Activated T-cell treated with anti-CD3 and anti-CD28 coated beads for 24 hours (primary cell): ENCODE data around the gene PRKG1.
"Not testable (repeated sequence)": the region's sequence is repeated elsewhere in the genome, so short reads cannot be mapped to it uniquely, and the experiment has no call there.

ENCODE experiments used
- DNase-seq: peaks from one replicate; pipeline ENCODE4 v3.0.0-alpha.2; 2020; ENCODE audit warnings: low read depth

PRKG1 gene

DNA sequence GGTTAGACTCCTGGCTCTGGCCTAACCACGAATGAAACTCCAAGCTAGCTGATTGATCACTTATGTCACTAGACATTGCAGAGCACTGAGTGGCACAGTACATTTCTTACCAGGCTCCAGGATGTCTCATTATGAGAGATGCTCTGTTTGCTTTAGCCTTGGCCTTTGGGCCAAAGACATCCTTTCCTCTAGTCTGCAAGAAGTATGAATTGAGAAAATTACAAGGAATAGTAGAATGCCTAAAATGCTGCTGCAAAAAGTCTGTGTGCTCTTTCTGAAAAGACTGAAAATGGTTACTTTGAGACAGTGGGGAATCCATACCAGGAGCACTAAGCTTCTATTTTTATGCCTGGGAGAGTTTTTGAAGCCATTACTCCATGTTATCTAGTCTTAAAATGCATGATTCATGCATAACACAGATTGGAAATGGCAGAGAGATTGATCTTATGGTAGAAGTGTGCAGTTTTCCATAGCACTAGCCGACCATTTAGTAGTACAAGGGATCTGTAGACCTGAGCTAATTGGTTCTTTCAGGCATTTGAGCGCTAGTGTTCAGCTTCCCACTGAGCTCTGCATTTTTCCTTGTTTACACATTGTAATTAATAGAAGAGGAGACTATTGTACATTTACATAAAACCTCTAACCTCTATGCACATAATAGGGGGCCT, 303.8 kb downstream of the PRKG1 start:
- DNase-seq: no peak

DNA sequence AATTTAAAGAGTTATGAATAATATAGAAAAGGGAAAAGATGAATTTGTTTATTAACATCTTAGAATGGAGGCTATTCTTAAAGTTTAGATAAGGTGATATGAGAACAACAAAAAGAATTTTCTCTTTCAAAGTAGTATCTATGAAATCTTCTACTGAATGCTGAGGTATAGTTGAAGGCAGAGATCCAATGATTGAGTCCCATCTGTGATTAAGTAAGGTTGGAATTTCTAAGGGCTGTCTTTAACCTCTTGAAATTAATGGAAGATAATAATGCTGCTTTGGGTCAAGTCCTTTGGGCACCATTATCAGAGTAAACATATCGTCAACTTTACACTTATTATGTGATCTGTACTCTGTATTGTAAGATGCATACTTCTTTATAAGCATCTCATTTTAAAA, 307.9 kb downstream of the PRKG1 start:
- DNase-seq: no peak

DNA sequence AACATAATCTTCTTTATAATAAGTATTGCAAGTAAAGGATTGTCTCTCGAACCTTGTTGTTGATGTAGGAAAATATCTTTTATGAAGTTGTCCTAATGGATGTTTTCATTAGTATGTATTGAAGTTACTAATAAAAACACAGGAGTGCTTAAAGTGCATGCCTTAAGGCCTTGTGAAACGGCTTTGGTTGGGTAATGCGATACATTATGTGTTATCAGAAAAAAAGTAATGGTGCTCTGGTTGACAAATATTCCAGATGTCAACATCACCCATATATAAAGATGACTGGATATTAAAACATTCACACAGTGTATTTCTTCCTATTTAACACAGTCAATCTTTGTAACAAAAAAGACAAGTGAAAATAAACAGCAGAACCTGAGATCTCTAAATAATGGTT, 310.7 kb downstream of the PRKG1 start:
- DNase-seq: no peak

DNA sequence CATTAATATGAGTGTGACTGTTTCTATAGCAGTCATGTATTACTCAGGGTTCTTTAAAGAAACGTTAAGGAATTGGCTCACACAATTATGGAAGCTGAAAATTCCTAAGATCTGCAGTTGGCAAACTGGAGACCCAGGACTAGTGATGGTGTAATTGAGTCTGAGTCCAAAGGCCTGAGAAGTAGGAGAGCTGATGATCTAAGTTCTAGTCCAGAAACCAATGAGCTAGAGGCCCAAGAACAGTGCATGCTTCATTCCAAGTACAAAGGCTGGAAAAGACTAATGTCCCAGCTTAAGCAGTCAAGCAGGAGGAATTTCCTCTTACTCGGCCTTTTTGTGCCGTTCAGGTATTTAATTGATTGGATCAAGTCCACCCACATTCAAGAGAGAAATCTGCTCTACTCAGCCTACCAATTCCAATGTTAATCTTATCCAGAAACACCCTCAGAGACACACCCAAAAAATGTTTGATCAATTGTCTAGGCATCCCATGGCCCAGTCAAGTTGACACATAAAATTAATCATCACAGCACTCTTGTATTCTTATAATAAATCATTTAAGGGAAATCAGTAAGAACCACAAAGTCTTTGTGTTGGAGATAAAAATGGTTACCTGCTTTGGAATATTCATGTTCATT, 312.1 kb downstream of the PRKG1 start:
- DNase-seq: no peak

DNA sequence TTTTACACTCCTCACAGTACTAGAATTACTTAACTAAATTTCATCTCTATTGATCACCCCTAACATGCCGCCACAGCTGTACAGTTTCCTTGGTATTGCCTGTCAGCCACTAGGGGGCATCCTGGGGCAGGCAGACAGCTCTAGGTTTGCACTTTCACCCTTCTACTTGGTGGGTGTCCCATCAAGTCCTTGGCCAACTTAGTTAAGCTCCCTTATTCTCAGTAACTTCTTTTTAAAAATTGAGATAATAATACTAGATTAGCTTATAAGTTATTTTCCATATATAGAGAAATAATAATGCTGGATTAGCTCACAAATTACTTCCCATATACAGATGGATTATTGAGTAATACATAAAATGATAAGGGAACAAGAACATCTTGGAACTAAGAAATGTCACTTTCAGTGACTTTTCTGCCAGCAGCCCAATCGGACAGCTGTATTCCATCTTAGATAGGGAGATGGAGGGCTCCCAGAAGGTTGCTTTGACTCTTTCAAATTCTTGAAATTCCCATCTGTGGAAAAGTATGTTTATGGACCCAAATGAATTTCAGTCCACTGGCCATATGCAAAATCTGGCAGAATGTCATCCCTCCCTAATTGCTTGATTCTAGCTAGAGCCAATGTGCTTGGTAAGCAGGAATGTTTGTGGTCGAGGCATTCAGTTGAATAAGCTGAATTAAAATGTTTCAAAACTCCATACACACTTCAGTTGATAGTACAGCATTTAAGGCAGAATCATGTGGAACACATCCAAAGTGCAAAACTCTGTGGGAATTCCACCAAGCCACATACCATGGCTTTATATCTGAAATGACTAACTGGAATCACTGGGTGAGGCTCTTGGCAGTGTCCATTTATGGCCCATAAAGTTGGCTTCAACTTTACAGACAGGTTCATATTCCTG, 315.4 kb downstream of the PRKG1 start:
- peak; percentile 19 for DNase-seq

DNA sequence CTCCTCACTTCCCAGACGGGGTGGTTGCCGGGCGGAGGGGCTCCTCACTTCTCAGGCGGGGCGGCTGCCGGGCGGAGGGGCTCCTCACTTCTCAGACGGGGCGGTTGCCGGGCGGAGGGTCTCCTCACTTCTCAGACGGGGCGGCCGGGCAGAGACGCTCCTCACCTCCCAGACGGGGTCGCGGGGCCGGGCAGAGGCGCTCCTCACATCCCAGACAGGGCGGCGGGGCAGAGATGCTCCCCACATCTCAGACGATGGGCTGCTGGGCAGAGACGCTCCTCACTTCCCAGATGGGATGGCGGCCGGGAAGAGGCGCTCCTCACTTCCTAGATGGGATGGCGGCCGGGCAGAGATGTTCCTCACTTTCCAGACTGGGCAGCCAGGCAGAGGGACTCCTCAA, 318.7 kb downstream of the PRKG1 start:
- DNase-seq: not testable (repeated sequence)

DNA sequence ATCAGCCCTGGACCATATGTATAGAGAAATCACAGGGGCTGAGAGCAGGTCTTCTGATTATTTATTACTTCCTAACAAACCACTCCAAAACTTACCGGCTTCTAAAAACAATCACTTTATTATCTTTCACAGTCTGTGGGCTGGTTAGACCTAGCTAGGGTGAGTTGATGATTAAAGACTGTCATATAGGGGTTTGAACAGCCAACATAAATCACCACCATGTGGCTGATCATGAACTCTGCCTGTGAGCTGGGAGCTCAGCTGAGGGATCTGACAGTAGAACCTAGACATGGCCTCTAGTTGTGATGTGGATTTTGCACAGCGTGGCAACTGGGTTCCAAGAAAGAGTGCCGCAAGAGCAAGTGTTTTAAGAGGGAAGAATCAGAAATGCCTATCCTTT, 319.8 kb downstream of the PRKG1 start:
- DNase-seq: no peak

DNA sequence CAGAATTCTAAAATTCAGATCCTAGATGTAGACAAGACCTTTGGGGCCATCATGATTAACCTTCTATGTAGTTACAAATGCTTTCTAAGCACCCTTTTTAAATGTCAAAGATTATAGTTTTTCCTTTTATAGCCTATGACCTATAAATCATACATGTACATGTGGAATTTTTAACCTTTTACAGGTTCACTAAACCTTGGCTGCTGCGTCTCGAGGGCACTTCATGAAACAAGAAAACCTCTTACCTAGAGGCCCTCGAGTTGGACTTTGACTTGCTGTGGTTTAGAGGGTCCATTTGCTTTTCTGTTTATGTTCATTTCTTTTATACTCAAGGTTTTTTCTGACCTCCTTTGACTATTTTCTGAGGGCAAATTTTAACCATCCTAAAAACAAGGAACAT, 323.0 kb downstream of the PRKG1 start:
- no peak for DNase-seq

DNA sequence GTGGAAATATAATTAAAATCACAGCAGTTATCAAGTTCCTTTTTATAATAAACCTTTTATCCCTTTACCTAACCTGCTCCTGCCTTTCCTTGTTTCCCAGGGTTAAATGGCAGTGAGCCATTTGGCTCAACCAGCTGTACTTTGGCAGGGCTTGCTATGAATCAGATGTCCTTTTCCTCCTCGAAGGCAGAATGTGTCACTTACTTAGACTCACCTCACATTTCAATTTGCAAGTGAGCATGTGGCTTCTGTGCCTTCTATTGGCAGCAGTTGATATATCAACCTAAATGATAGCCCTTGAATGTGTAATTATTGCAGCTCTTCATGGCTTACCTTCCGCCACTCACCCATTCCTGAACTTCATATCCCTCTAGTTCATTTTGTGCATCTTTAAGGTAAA, 323.4 kb downstream of the PRKG1 start:
- no peak for DNase-seq

DNA sequence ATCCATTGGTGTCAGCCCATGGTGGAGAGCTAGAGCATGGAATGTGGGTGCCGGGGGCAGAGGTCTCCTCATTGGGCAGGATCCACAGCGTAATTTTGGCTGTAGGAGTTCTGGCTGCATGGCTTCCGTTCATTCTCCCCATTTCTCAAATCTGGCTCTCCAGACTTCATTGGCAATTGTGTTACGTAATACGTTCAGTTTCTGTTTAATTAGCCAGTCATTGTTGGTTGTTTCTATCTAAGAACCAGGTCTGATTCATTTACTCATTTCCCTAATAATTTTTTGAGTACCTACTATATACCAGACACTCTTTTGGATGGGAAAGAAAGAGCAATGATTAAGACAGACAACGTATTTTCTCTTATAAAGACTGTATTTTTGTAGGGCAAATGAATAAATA, 325.6 kb downstream of the PRKG1 start:
- DNase-seq: no peak

DNA sequence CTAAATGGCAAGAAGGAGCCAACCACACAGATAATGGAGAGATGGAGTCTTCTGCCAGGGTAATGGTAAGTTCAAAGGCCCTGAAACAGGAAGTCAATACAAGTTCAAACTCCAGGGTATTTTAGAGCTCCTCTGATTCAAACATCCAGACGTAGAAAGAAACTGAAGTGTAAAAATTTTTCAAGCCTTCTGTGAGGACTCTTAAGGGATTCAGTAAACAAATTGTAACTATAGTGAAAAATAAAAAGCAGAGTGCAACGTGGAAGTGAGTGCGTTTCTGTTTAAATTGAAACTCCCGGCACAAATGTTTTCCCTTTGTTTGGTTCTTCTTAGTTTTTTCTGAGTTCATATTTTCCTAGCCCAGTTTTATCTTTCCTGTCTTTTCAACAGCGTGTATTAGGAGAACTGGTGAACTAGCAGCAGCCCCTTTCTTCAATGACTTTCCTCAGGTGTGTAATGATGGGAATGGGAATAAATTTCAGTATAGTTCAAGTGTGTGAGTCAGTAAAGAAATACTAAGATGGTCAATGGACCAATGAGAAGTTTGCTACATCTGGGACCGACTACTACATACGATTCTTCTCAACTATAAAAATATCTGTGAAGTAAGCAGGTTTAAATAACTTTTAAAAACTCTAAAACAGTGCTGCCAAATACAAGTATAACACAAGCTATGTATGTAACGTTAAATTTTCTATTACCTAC, 326.3 kb downstream of the PRKG1 start:
- DNase-seq: no peak

DNA sequence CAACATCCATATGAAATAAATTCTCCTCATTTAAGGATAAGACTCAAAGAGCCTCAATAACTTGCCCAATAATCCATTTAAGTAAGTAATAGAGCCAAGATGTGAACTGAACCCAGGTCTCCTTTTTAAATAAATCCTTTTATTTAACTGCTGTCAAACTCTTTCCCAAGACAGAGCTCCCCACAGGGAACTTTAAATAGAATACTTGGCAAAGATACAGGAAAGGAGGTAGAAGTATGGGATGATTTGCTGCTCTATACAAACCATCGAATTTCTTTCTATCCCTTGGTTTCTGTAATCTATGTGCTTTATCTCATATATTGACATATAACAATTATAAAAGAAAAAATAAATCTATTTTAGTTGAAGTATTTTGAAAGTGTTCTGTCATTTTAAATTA, 329.2 kb downstream of the PRKG1 start:
- no peak for DNase-seq

DNA sequence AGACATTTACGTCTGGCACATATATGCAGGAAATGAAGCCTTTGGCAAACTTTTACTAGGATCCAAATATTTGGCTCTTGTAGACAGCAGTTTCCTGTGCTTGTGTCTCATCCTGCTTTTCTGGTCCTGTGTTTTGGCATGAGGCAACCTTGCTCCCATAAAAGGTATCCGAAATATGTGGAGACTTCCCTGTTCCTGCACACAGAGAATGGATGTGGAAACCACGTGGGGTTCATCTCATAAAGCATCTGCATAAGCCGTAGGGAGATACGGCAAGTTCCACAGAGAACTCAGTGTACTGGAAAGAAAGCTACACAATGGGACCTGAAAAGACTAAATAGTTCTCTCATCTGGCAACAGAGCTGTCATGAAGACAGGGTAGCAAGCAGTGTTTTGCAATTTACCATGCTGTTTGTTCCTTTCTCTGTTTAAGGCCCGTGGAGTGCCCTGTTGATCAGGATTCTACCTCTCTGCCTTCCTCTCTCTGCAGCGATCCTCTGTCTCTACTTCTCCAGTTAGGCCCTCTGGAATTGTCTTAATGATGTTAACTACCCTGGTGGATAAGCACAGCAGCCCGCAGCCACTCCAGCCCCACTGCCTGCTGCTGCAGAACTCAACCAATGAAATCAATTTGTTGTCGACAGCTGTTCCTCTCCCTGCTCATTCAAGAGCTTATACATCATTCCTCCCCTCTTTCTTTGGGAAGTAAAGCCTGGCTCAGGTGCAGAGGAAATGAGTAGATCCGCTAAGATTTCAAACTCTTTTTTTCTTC, 331.5 kb downstream of the PRKG1 start:
- DNase-seq: no peak

DNA sequence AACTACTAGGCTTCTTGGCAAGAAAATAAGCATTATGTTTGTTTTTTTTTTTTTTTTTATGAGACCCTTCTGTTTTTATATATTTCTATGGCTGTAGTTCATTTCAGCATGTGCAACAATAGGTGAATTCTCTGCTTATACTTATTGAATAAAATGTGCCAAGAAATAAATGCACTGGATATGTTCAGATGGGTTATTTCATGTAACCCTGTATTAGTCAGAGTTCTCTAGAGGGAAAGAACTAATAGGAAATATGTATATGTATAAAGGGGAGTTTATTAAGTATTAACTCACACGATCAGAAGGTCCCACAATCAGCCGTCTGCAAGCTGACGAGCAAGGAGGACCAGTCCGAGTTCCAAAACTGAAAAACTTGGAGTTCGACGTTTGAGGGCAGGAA, 332.3 kb downstream of the PRKG1 start:
- DNase-seq: no peak

DNA sequence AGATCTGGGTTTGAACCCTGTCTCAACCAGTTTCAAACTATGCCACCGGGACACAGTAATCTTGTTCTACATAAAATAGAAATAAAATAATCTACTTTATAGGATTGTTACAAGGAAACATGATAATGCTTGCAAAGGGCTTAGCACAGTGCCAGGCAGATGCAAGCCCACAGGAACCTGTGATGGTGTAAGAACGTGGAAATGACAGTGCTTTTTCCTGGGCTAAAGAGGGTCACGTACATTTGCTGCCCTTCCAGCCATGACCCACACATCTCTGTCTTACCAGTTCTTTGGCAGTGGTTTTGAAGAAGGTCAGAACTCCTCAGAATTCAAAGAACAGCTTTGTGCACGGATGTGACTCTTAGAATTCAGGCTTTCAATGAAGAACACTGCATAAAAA, 342.2 kb downstream of the PRKG1 start:
- DNase-seq: no peak

DNA sequence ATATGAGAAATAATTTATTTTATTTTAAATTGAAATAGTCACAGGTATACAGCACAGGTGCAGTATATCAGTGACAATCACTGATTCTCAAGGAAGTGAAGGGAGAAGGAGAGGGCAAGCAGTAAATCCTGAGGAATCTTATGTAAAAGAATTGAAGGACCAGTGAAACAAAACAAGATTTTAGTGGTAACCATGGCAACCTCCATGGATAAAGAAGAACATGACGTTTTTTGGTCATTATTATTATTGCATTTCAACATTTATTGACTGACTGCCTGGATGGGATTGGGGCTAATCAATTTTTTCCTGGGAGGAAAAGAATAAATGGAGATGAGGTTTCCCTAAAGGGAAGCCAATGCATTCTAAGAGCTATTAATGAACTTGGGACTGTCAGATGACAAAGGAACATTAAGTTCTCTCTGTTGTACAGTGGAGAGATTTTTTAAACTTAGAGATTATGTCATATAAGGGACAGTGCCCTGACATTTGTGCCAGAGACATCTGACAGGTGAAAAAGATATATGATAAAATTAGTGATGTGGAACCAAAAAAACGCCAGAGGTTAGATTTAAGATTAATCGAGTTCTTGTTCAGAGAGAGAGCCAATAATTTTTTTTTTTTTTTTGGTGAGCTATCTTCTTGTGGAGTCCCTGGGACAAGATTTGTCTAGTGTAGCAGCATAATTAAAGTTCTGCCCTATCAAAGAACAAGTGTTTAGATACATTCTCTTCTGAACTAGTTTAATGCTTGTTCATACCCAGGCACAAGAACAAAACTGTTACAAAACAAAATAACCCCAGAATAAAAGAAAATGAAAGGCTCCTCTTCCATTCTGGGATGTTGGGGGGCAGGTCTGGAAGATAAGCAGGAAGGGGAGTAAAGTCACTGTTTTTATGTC, 345.2 kb downstream of the PRKG1 start:
- no peak for DNase-seq

DNA sequence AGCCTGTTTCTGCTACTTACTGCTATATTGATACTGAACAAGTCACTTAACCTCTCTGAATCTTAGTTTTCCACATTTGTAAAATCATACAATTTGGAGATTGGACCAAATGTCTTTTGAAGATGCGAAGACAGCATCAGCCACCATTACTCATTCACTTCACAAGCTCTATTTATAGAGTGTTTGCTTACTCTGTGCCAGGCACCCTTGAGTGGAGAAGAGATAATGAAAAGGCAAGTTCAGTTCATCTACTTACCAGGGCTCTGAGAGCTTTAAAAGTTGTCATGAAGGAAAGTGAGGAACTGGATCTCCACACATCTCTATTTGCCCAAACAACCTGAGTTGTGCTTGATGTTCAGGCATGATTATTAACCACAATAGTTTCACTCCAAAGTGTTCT, 347.6 kb downstream of the PRKG1 start:
- DNase-seq: no peak

DNA sequence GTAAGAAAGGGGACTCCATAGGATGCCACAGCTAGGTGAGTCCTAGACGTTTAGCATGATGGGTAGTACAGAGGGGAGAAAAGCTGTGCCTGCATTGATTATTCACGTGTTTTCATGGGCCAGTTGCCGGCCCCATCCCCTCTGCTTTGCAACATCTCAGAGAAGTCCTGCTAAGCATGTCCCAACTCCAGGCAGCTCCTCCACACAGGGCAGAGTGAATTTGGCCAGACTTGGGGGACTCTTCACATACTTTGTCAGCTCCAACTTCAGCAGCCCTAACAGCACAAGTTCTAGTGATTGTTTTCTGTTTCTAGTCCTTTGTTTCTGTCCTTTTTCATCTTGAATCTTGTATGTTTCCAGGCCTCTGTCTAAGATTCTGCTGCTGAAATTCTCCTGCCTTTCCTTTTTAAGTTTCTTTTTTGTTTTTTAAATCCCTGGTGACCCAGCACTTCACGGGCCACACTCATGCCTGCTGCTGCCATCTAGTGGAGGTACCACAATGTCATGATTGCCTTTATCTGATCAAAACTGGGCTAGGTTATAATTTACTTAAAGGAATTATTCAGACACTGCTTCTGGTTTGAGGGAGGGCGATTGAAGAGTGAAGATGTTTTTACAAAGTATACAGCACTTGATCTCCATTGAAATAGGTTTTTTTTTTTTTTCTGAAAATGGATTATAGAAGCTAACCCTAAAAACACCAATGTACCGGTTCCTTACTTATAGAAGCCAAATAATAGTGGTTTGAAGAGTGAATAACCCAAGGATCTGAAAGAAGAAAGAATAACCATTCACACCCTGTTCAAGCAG, 348.2 kb downstream of the PRKG1 start:
- DNase-seq: no peak

DNA sequence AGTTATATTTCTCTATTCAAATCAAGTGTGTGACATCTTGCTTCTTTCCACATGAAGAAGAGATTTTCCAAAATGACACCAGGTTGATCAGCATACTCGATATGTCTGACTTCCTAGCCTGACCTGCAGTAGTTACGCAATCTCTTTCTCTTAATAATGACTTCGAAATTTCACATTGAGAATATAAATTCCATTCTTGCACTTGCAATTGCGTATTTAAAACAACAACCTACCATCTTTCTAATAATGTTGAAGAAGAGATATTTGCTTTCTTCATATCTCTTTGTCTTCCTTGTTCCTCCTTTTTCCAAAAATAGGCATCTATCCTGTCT, 348.8 kb downstream of the PRKG1 start:
- DNase-seq: no peak

DNA sequence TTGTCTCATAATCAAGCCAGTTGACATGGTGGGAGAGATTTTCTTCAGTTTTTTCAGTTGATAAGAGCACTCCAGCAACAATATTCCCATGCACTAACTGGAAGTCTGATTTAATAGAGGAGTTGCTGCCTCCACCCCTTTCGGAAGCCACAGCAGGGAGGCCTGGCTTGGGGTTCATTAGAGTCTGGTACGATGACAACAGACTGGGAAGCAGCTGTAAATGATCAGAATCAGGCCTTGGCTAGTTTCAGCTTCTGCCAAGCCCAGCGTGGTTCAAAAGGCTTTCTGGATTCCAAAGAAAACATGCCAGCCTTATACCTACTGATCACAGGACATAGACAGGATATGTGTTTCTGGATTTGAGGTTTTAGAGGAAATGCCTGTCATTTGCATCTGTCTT, 351.1 kb downstream of the PRKG1 start:
- DNase-seq: no peak
